ENCODE data around the gene GALNT4. TPM values are rescaled to one million over a fixed set of nuclear protein-coding genes. Genes with fewer than 3 reads are reported as not detected.

Gene GALNT4
- polyA plus RNA-seq, 1 experiment, result 2.1 TPM

GRCh38 chr12:89486264-89486663, 38.3 kb downstream of the GALNT4 start:
- no peaks in the 10 kb centered on the region for H3K27me3 ChIP-seq (ENCODE audit: control insufficient read depth, insufficient read depth, low read length)
- no peak overlapping the region for H3K4me3 ChIP-seq (ENCODE audit: low read depth, low read length)
- CTCF ChIA-PET, result interaction anchor here (0.6 to 0.7 kb wide), 2 partner anchors 15 to 1572 kb away, joined by 3 read pairs; partner anchors contain the start of gene KERA
- H3K36me3 ChIP-seq (ENCODE audit: control insufficient read depth, insufficient read depth, low read length), result no peaks in the 10 kb centered on the region
- DNase-seq (ENCODE audit: low read depth), result no peak
- POLR2A ChIA-PET, result no interaction called here
- TF ChIP-seq CTCF (IDR thresholded peaks at IDR 0.05; ENCODE audit: insufficient read depth, low read depth, low read length), result no peak

GRCh38 chr12:89484470-89484869, 40.1 kb downstream of the GALNT4 start:
- CTCF ChIA-PET, result interaction anchor here (0.7 kb wide), 1 partner anchor 538 kb away, joined by 3 read pairs; no protein-coding TSS in a partner anchor
- no peak for TF ChIP-seq CTCF (IDR thresholded peaks at IDR 0.05; ENCODE audit: insufficient read depth, low read depth, low read length)
- Histone ChIP-seq H3K27me3 (ENCODE audit: control insufficient read depth, insufficient read depth, low read length) (no peaks in the 10 kb centered on the region), H3K4me3 (ENCODE audit: low read depth, low read length) (no peak overlapping the region), H3K36me3 (ENCODE audit: control insufficient read depth, insufficient read depth, low read length) (no peaks in the 10 kb centered on the region)
- no peak for DNase-seq (ENCODE audit: low read depth)
- POLR2A ChIA-PET, result no interaction called here

GRCh38 chr12:89481213-89481914, 43.2 kb downstream of the GALNT4 start:
- ChIA-PET CTCF (interaction anchor here (0.6 kb wide), 1 partner anchor 730 kb away, joined by 3 read pairs; no protein-coding TSS in a partner anchor), POLR2A (no interaction called here)
- H3K27me3 ChIP-seq (ENCODE audit: control insufficient read depth, insufficient read depth, low read length), result no peaks in the 10 kb centered on the region
- TF ChIP-seq CTCF (IDR thresholded peaks at IDR 0.05; ENCODE audit: insufficient read depth, low read depth, low read length), result no peak
- H3K36me3 ChIP-seq (ENCODE audit: control insufficient read depth, insufficient read depth, low read length), result no peaks in the 10 kb centered on the region
- no peak overlapping the region for H3K4me3 ChIP-seq (ENCODE audit: low read depth, low read length)
- no peak for DNase-seq (ENCODE audit: low read depth)

GRCh38 chr12:89479982-89480381, 44.6 kb downstream of the GALNT4 start:
- Histone ChIP-seq H3K36me3 (ENCODE audit: control insufficient read depth, insufficient read depth, low read length) (no peaks in the 10 kb centered on the region), H3K4me3 (ENCODE audit: low read depth, low read length) (no peak overlapping the region), H3K27me3 (ENCODE audit: control insufficient read depth, insufficient read depth, low read length) (no peaks in the 10 kb centered on the region)
- ChIA-PET CTCF (no interaction called here), POLR2A (no interaction called here)
- no peak for TF ChIP-seq CTCF (IDR thresholded peaks at IDR 0.05; ENCODE audit: insufficient read depth, low read depth, low read length)
- no peak for DNase-seq (ENCODE audit: low read depth)

- no peak overlapping the region for H3K4me3 ChIP-seq (ENCODE audit: low read depth, low read length)
- ChIA-PET POLR2A (no interaction called here), CTCF (no interaction called here)
- H3K27me3 ChIP-seq (ENCODE audit: control insufficient read depth, insufficient read depth, low read length), result no peaks in the 10 kb centered on the region
- DNase-seq (ENCODE audit: low read depth), result no peak
- no peak for TF ChIP-seq CTCF (IDR thresholded peaks at IDR 0.05; ENCODE audit: insufficient read depth, low read depth, low read length)
- no peaks in the 10 kb centered on the region for H3K36me3 ChIP-seq (ENCODE audit: control insufficient read depth, insufficient read depth, low read length)
Observed at GRCh38 chr12:89477633-89478279, 46.8 kb downstream of the GALNT4 start.
